SK-N-MC (cell line): ENCODE measurements around the gene DPM1.

Experiments used
- EZH2 ChIP-seq: fragments of 200-600 bp; sonication (generic); IDR thresholded peaks from one replicate; pipeline ENCODE4 v1.6.1; 2017; ENCODE audit warnings: antibody characterized with exemption
- FOXP2 ChIP-seq: optimal IDR thresholded peaks from 2 replicates; pipeline ENCODE3; 2011; ENCODE audit warnings: mild to moderate bottlenecking, moderate library complexity; ENCODE audit not compliant: insufficient read depth; ENCODE audit errors: extremely low read length, control extremely low read depth
- POLR2AphosphoS5 ChIP-seq: IDR thresholded peaks from 2 replicates; pipeline ENCODE4 v1.6.1; 2012; ENCODE audit warnings: mild to moderate bottlenecking, low read depth, low read length, borderline replicate concordance

- TF ChIP-seq EZH2 (no peak), POLR2AphosphoS5 (no peak), FOXP2 (no peak)
These were observed 70.8 kb downstream of the DPM1 start for GRCh38 chr20:50887576-50887975.
